ENCODE results near the gene CDK14. TPM values are rescaled to one million over a fixed set of nuclear protein-coding genes. Genes with fewer than 3 reads are reported as not detected.

The CDK14 gene
- total and polyA plus RNA-seq, 2 donors (not counting 3 experiments of a cell fraction or from before 2014, with no cell fraction given): 5.5 to 34.2 TPM

- Histone ChIP-seq H3K4me3 (replicated peaks in 1 of 3; ENCODE audit: insufficient read depth in 1 of 3, low read depth in 1 of 3, low read length in 3 of 3) (no peak overlapping the region), H3K4me2 (ENCODE audit: insufficient read depth, low read length) (no peak overlapping the region), H3K79me2 (ENCODE audit: control insufficient read depth, insufficient read depth, low read length) (no peaks in the 10 kb centered on the region), H2AFZ (ENCODE audit: low read depth, low read length) (no peak overlapping the region), H3K9ac (replicated peaks; ENCODE audit: extremely low read depth, insufficient read depth, low read length) (no peak overlapping the region), H3K4me1 (ENCODE audit: control insufficient read depth, extremely low read depth, insufficient read depth, low read length) (no peaks in the 10 kb centered on the region), H3K9me3 (replicated peaks; ENCODE audit: control insufficient read depth, insufficient read depth, low read length) (no peaks in the 10 kb centered on the region), H3K36me3 (ENCODE audit: control insufficient read depth in 2 of 2, extremely low read depth in 1 of 2, insufficient read depth in 2 of 2, low read length in 2 of 2) (no peaks in the 10 kb centered on the region), H3K27me3 (ENCODE audit: control insufficient read depth in 2 of 2, insufficient read depth in 2 of 2, low read length in 2 of 2) (no peaks in the 10 kb centered on the region), H3K9me1 (replicated peaks; ENCODE audit: control insufficient read depth, extremely low read depth, insufficient read depth, low read length) (no peaks in the 10 kb centered on the region), H3K27ac (ENCODE audit: insufficient read depth, low read depth, low read length) (no peak overlapping the region), H4K20me1 (replicated peaks; ENCODE audit: control insufficient read depth, extremely low read depth, insufficient read depth, low read length) (no peaks in the 10 kb centered on the region)
- ChIA-PET CTCF (no interaction called here), POLR2A (no interaction called here)
- intact Hi-C loops (cut with micrococcal nuclease): no loop called here
- dilution Hi-C loops (cut with MboI; ENCODE audit: extremely low pct_ligation_motif_present, low sequenced_read_pairs): no loop called here
- no TSS peak for BruUV-seq (replicated peaks)
- no peak for TF ChIP-seq EZH2 (IDR thresholded peaks at IDR 0.05; ENCODE audit: borderline replicate concordance, low read depth, low read length, severe bottlenecking)
- no peak for TF ChIP-seq JUN (IDR thresholded peaks at IDR 0.05; ENCODE audit: borderline replicate concordance, insufficient read depth, insufficient read length, low read depth)
- TF ChIP-seq, protein P1, sequence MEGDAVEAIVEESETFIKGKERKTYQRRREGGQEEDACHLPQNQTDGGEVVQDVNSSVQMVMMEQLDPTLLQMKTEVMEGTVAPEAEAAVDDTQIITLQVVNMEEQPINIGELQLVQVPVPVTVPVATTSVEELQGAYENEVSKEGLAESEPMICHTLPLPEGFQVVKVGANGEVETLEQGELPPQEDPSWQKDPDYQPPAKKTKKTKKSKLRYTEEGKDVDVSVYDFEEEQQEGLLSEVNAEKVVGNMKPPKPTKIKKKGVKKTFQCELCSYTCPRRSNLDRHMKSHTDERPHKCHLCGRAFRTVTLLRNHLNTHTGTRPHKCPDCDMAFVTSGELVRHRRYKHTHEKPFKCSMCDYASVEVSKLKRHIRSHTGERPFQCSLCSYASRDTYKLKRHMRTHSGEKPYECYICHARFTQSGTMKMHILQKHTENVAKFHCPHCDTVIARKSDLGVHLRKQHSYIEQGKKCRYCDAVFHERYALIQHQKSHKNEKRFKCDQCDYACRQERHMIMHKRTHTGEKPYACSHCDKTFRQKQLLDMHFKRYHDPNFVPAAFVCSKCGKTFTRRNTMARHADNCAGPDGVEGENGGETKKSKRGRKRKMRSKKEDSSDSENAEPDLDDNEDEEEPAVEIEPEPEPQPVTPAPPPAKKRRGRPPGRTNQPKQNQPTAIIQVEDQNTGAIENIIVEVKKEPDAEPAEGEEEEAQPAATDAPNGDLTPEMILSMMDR (IDR thresholded peaks at IDR 0.05; ENCODE audit: extremely low read depth in 1 of 2, insufficient read depth in 1 of 2, low read depth in 1 of 2, low read length in 2 of 2): no peak
- no peak for TF ChIP-seq MYC (IDR thresholded peaks at IDR 0.05; ENCODE audit: low read depth, low read length)
- no peak for TF ChIP-seq FOS (IDR thresholded peaks at IDR 0.05; ENCODE audit: borderline replicate concordance, insufficient read depth, low read length)
- TF ChIP-seq POLR2A (IDR thresholded peaks at IDR 0.05; ENCODE audit: low read depth, low read length): no peak
- no peak for TF ChIP-seq GATA2 (IDR thresholded peaks at IDR 0.05; ENCODE audit: insufficient read depth, insufficient read length, low read depth, low read length)
- TF ChIP-seq POLR2AphosphoS5 (IDR thresholded peaks at IDR 0.05; ENCODE audit: insufficient read depth, low read depth, low read length): no peak
- TF ChIP-seq, protein P2, sequence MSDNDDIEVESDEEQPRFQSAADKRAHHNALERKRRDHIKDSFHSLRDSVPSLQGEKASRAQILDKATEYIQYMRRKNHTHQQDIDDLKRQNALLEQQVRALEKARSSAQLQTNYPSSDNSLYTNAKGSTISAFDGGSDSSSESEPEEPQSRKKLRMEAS (IDR thresholded peaks at IDR 0.05; ENCODE audit: insufficient read depth, insufficient read length): no peak
- no peak for FAIRE-seq
- no peak for DNase-seq (ENCODE audit: low read depth, low spot score)
Measured at GRCh38 chr7:90857603-90858002, 261.5 kb downstream of the CDK14 start.
